ENCODE data around the gene GRPEL2. TPM values are rescaled to one million over a fixed set of nuclear protein-coding genes. Genes with fewer than 3 reads are reported as not detected.

GRPEL2 gene
- total RNA-seq, 1 experiment from 2014 or later: 47.3 TPM

- no peak overlapping the region for H2BK120ac ChIP-seq (ENCODE audit: low read depth, low read length, poor library complexity, severe bottlenecking)
- peaks cover 9 to 17% of the 10 kb centered on the region in 2 experiments for H3K4me1 Mint-ChIP-seq
- H3K23ac ChIP-seq (ENCODE audit: insufficient read length, low read depth, low read length): no peak overlapping the region
- H2BK15ac ChIP-seq (ENCODE audit: low read depth, low read length): no peak overlapping the region
- no peak overlapping the region for H2BK20ac ChIP-seq (ENCODE audit: low read depth, low read length, poor library complexity, severe bottlenecking)
- H3K9ac ChIP-seq (ENCODE audit: extremely low read depth, insufficient read length, low read length): peak overlapping the region; percentile 64
- peak overlapping the region; percentile 91 for H3K18ac ChIP-seq (ENCODE audit: insufficient read length, low read depth, low read length)
- H4K8ac ChIP-seq (replicated peaks; ENCODE audit: insufficient read length, low read depth, low read length): no peak overlapping the region
- DNase-seq: no peak
- no peak for TF ChIP-seq CTCF (conservative IDR thresholded peaks at IDR 0.05)
- H3K4me2 ChIP-seq (ENCODE audit: insufficient read depth, insufficient read length, low read length): peak overlapping the region; percentile 67
- peaks cover 13% of the 10 kb centered on the region for H3K23me2 ChIP-seq (ENCODE audit: insufficient read length, low read depth, low read length, poor library complexity, severe bottlenecking)
- H3K27me3 ChIP-seq (ENCODE audit: insufficient read depth, low read length): no peaks in the 10 kb centered on the region
- no peak overlapping the region for H3K56ac ChIP-seq (ENCODE audit: insufficient read length, low read depth, low read length)
- H3K4me1 ChIP-seq (ENCODE audit: insufficient read depth, low read length): no peaks in the 10 kb centered on the region
- H3K4ac ChIP-seq (ENCODE audit: low read depth, low read length): no peak overlapping the region
- no peaks in the 10 kb centered on the region for H3K9me3 Mint-ChIP-seq
- H4K91ac ChIP-seq (ENCODE audit: insufficient read length, low read depth, low read length): no peak overlapping the region
- no peak overlapping the region for H2BK12ac ChIP-seq (ENCODE audit: insufficient read length, low read depth, low read length)
- no peaks in the 10 kb centered on the region for H4K20me1 ChIP-seq (ENCODE audit: control insufficient read depth, insufficient read depth, insufficient read length)
- H3K14ac ChIP-seq (ENCODE audit: insufficient read depth, low read length): peak overlapping the region; percentile 87
- H3K9me3 ChIP-seq (ENCODE audit: control insufficient read depth, low read depth, low read length): no peaks in the 10 kb centered on the region
- H3K79me1 ChIP-seq (ENCODE audit: insufficient read depth, low read depth, low read length, poor library complexity, severe bottlenecking): peaks cover 4% of the 10 kb centered on the region
- H2AK5ac ChIP-seq (ENCODE audit: insufficient read length, low read length): no peak overlapping the region
- H3K27ac ChIP-seq (ENCODE audit: insufficient read length, low read depth, low read length): no peak overlapping the region
- H3K27me3 Mint-ChIP-seq (ENCODE audit: low read depth): peaks cover 11% of the 10 kb centered on the region
- WGBS (ENCODE audit: extremely low coverage, insufficient read length, low lambda C conversion rate): no CpG with 5 or more reads among the region's 11 CpGs
- peaks cover 7% of the 10 kb centered on the region; the same call in 1 of the 2 replicates for H3K79me2 ChIP-seq (ENCODE audit: insufficient read depth, low read length)
- no peak overlapping the region for H2AFZ ChIP-seq (ENCODE audit: low read length)
- peaks cover 24 to 40% (median 40%) of the 10 kb centered on the region in 3 experiments; a peak in 6 of 7 replicates for H3K36me3 Mint-ChIP-seq (ENCODE audit: insufficient read depth in 1 of 3, low read depth in 3 of 3)
- peak overlapping the region; percentile 87 to 96 (median 93); a peak in 6 of 7 replicates for H3K27ac Mint-ChIP-seq
- no peak overlapping the region for H4K5ac ChIP-seq (ENCODE audit: insufficient read length, low read depth, low read length)
- no peak overlapping the region for H3T11ph ChIP-seq (ENCODE audit: low read length)
- H2BK5ac ChIP-seq (ENCODE audit: insufficient read length, low read length): no peak overlapping the region
- peak overlapping the region; percentile 91 to 96 for H3K4me3 Mint-ChIP-seq
These were observed 558 bp downstream of the GRPEL2 start for GRCh38 chr5:149345892-149346222.

Measured in H9 (cell line).